ENCODE measurements around the gene ZFAND5.

GRCh38 chr9:72384710-72385485, 19.9 kb upstream of the ZFAND5 start:
- TF ChIP-seq EZH2 (optimal IDR thresholded peaks at IDR 0.05; ENCODE audit: low read depth, low read length) (no peak), CTCF (IDR thresholded peaks at IDR 0.05; ENCODE audit: low read length) (no peak), EZH2phosphoT487 (IDR thresholded peaks at IDR 0.05; ENCODE audit: low read length) (no peak)
